ENCODE measurements around the gene FAM20C. TPM values are rescaled to one million over a fixed set of nuclear protein-coding genes. Genes with fewer than 3 reads are reported as not detected.

FAM20C gene
- total RNA-seq, result 0.11 and 0.20 TPM in 2 replicates

- peak; percentile 30 for DNase-seq
- CTCF ChIA-PET, result no interaction called here
- H3K27ac Mint-ChIP-seq, result no peak within 1 kb of the TSS
- TF ChIP-seq CTCF (IDR thresholded peaks at IDR 0.05), result no peak
- no peaks in the 10 kb centered on the region for H3K36me3 Mint-ChIP-seq (ENCODE audit: low read depth)
- peak; percentile 72 for ATAC-seq (ENCODE audit: low read depth)
- peaks cover 48% of the 10 kb centered on the region for H3K27me3 Mint-ChIP-seq
- intact Hi-C loops (cut with micrococcal nuclease), result no loop called here
- peaks cover 5% of the 10 kb centered on the region for H3K4me1 Mint-ChIP-seq
- POLR2A ChIA-PET, result interaction anchor here (1.4 kb wide), 1 partner anchor 42 kb away, joined by 7 read pairs; no protein-coding TSS in a partner anchor
- H3K4me3 Mint-ChIP-seq, result peak within 1 kb of the TSS; percentile 75
- no peaks in the 10 kb centered on the region for H3K9me3 Mint-ChIP-seq
These were observed at the start of gene FAM20C for GRCh38 chr7:191981-192649. FAM20C (plus strand) TSS chr7:192571; CDS start chr7:193200, 629 bp downstream.

GRCh38 chr7:143145-143751 is 49.1 kb upstream of the FAM20C start:
- Mint-ChIP-seq H3K36me3 (ENCODE audit: low read depth) (peaks cover 9% of the 10 kb centered on the region), H3K27ac (no peak overlapping the region), H3K9me3 (no peaks in the 10 kb centered on the region), H3K27me3 (no peaks in the 10 kb centered on the region), H3K4me1 (peaks cover 25% of the 10 kb centered on the region), H3K4me3 (no peak overlapping the region)
- ChIA-PET POLR2A (no interaction called here), CTCF (no interaction called here)
- ATAC-seq (ENCODE audit: low read depth), result no peak
- intact Hi-C loops (cut with micrococcal nuclease), result no loop called here
- peak; percentile 12 for DNase-seq
- TF ChIP-seq CTCF (IDR thresholded peaks at IDR 0.05), result no peak

- ChIA-PET POLR2A (no interaction called here), CTCF (no interaction called here)
- Mint-ChIP-seq H3K27ac (peak overlapping the region; percentile 76), H3K27me3 (no peaks in the 10 kb centered on the region), H3K4me3 (peak overlapping the region; percentile 12), H3K9me3 (no peaks in the 10 kb centered on the region), H3K36me3 (ENCODE audit: low read depth) (peaks cover 10% of the 10 kb centered on the region), H3K4me1 (peaks cover 27% of the 10 kb centered on the region)
- ATAC-seq (ENCODE audit: low read depth) (peak; percentile 66), DNase-seq (peak; percentile 18)
- no peak for TF ChIP-seq CTCF (IDR thresholded peaks at IDR 0.05)
- intact Hi-C loops (cut with micrococcal nuclease), result no loop called here
These were observed 48.4 kb upstream of the FAM20C start for GRCh38 chr7:143811-144453.

- Mint-ChIP-seq H3K36me3 (ENCODE audit: low read depth) (peaks cover 14% of the 10 kb centered on the region), H3K4me3 (peak overlapping the region; percentile 12), H3K27ac (peak overlapping the region; percentile 76), H3K9me3 (no peaks in the 10 kb centered on the region), H3K4me1 (peaks cover 31% of the 10 kb centered on the region), H3K27me3 (no peaks in the 10 kb centered on the region)
- DNase-seq, result no peak
- intact Hi-C loops (cut with micrococcal nuclease), result no loop called here
- POLR2A ChIA-PET, result no interaction called here
- ATAC-seq (ENCODE audit: low read depth), result no peak
- CTCF ChIA-PET, result no interaction called here
- TF ChIP-seq CTCF (IDR thresholded peaks at IDR 0.05), result no peak
These were observed 47.9 kb upstream of the FAM20C start for GRCh38 chr7:144454-144826.

- Mint-ChIP-seq H3K27me3 (no peaks in the 10 kb centered on the region), H3K27ac (no peak overlapping the region), H3K4me1 (peaks cover 43% of the 10 kb centered on the region), H3K9me3 (no peaks in the 10 kb centered on the region), H3K4me3 (no peak overlapping the region), H3K36me3 (ENCODE audit: low read depth) (peaks cover 15% of the 10 kb centered on the region)
- DNase-seq (no peak), ATAC-seq (ENCODE audit: low read depth) (no peak)
- ChIA-PET CTCF (no interaction called here), POLR2A (no interaction called here)
- TF ChIP-seq CTCF (IDR thresholded peaks at IDR 0.05), result no peak
- intact Hi-C loops (cut with micrococcal nuclease), result loop anchor here (5.0 kb wide), 1 partner anchor 671 kb away; no protein-coding TSS in a partner anchor
These were observed 46.5 kb upstream of the FAM20C start for GRCh38 chr7:145863-146262.
